Measurements from ENCODE around the gene SYNCRIP. TPM values are rescaled to one million over a fixed set of nuclear protein-coding genes. Genes with fewer than 3 reads are reported as not detected.

Gene SYNCRIP
- total RNA-seq, 4 donors from 2014 or later, result 74.4 to 88.1 (median 80.7) TPM

GRCh38 chr6:85670573-85670972, 27.9 kb upstream of the SYNCRIP start:
- 64% methylated on average over 3 of the region's 3 CpGs for WGBS
- TF ChIP-seq POLR2A (IDR thresholded peaks at IDR 0.05; ENCODE audit: low read depth) (no peak), EP300 (IDR thresholded peaks at IDR 0.05) (no peak), CTCF (IDR thresholded peaks at IDR 0.05) (no peak)
- peaks cover 9 to 50% (median 44%) of the 10 kb centered on the region in 4 donors for H3K4me1 ChIP-seq
- H3K27ac ChIP-seq (replicated peaks in 1 of 4), result peak overlapping the region in 2 of 4 donors; percentile 1
- intact Hi-C loops (cut with DNase I), result no loop called here
- H3K9me3 ChIP-seq, result no peaks in the 10 kb centered on the region
- DNase-seq (ENCODE audit: extremely low spot score), result no peak
- no peak overlapping the region for H3K4me3 ChIP-seq
- no peaks in the 10 kb centered on the region for H3K27me3 ChIP-seq
- H3K36me3 ChIP-seq, result peaks cover 0 to 18% (median 7%) of the 10 kb centered on the region in 4 donors

- H3K9me3 ChIP-seq, result no peaks in the 10 kb centered on the region
- H3K4me3 ChIP-seq, result no peak overlapping the region
- TF ChIP-seq POLR2AphosphoS5 (IDR thresholded peaks at IDR 0.05) (peak in 1 of 2 donors; percentile 15), CTCF (IDR thresholded peaks at IDR 0.05) (no peak), POLR2A (IDR thresholded peaks at IDR 0.05; ENCODE audit: low read depth) (no peak)
- intact Hi-C loops (cut with DNase I), result no loop called here
- 70% methylated on average over 4 of the region's 4 CpGs for WGBS
- H3K36me3 ChIP-seq, result peaks cover 0 to 24% (median 11%) of the 10 kb centered on the region in 4 donors
- DNase-seq (ENCODE audit: extremely low spot score), result no peak
- H3K4me1 ChIP-seq, result peaks cover 2 to 42% (median 36%) of the 10 kb centered on the region in 4 donors
- H3K27me3 ChIP-seq, result no peaks in the 10 kb centered on the region
- peak overlapping the region in 1 of 4 donors; percentile 15 for H3K27ac ChIP-seq (replicated peaks in 1 of 4)
These were observed 27.1 kb upstream of the SYNCRIP start for GRCh38 chr6:85669735-85670194.

GRCh38 chr6:85662251-85662650, 19.6 kb upstream of the SYNCRIP start:
- H3K4me1 ChIP-seq, result no peaks in the 10 kb centered on the region
- DNase-seq (ENCODE audit: extremely low spot score), result no peak
- H3K27me3 ChIP-seq, result no peaks in the 10 kb centered on the region
- intact Hi-C loops (cut with DNase I), result no loop called here
- TF ChIP-seq POLR2AphosphoS5 (IDR thresholded peaks at IDR 0.05) (no peak), POLR2A (IDR thresholded peaks at IDR 0.05; ENCODE audit: low read depth) (no peak), CTCF (IDR thresholded peaks at IDR 0.05) (no peak)
- no peak overlapping the region for H3K4me3 ChIP-seq
- no peak overlapping the region for H3K27ac ChIP-seq (replicated peaks in 1 of 4)
- H3K9me3 ChIP-seq, result peaks cover 0 to 4% (median 0%) of the 10 kb centered on the region in 4 donors
- H3K36me3 ChIP-seq, result peaks cover 0 to 44% (median 16%) of the 10 kb centered on the region in 4 donors

GRCh38 chr6:85660181-85660611, 17.5 kb upstream of the SYNCRIP start:
- Histone ChIP-seq H3K9me3 (peaks cover 0 to 4% (median 0%) of the 10 kb centered on the region in 4 donors), H3K4me3 (no peak overlapping the region), H3K4me1 (no peaks in the 10 kb centered on the region), H3K27ac (replicated peaks in 1 of 4) (no peak overlapping the region), H3K27me3 (no peaks in the 10 kb centered on the region), H3K36me3 (peaks cover 0 to 32% (median 11%) of the 10 kb centered on the region in 4 donors)
- no peak for DNase-seq (ENCODE audit: extremely low spot score)
- intact Hi-C loops (cut with DNase I), result no loop called here
- WGBS, result 66% methylated on average over 5 of the region's 6 CpGs
- TF ChIP-seq POLR2AphosphoS5 (IDR thresholded peaks at IDR 0.05), result no peak
- no peak for TF ChIP-seq CTCF (IDR thresholded peaks at IDR 0.05)
- no peak for TF ChIP-seq EP300 (IDR thresholded peaks at IDR 0.05)
- TF ChIP-seq POLR2A (IDR thresholded peaks at IDR 0.05; ENCODE audit: low read depth), result no peak

- Histone ChIP-seq H3K9me3 (no peaks in the 10 kb centered on the region), H3K4me1 (peaks cover 0 to under 1% (median 0%) of the 10 kb centered on the region in 4 donors), H3K27me3 (no peaks in the 10 kb centered on the region), H3K27ac (replicated peaks in 1 of 4) (no peak overlapping the region), H3K4me3 (no peak overlapping the region), H3K36me3 (no peaks in the 10 kb centered on the region)
- WGBS, result 95% methylated on average over 1 of the region's 1 CpG
- intact Hi-C loops (cut with DNase I), result no loop called here
- TF ChIP-seq POLR2AphosphoS5 (IDR thresholded peaks at IDR 0.05) (no peak), POLR2A (IDR thresholded peaks at IDR 0.05; ENCODE audit: low read depth) (no peak), EP300 (IDR thresholded peaks at IDR 0.05) (no peak), CTCF (IDR thresholded peaks at IDR 0.05) (no peak)
- no peak for DNase-seq (ENCODE audit: extremely low spot score)
These were observed 7.9 kb upstream of the SYNCRIP start for GRCh38 chr6:85650606-85651005.
